Measurements from ENCODE around the gene FBXL19. TPM values are rescaled to one million over a fixed set of nuclear protein-coding genes. Genes with fewer than 3 reads are reported as not detected.

Gene FBXL19
- total RNA-seq, 1 experiment from 2014 or later, result 84.3 TPM

DNA sequence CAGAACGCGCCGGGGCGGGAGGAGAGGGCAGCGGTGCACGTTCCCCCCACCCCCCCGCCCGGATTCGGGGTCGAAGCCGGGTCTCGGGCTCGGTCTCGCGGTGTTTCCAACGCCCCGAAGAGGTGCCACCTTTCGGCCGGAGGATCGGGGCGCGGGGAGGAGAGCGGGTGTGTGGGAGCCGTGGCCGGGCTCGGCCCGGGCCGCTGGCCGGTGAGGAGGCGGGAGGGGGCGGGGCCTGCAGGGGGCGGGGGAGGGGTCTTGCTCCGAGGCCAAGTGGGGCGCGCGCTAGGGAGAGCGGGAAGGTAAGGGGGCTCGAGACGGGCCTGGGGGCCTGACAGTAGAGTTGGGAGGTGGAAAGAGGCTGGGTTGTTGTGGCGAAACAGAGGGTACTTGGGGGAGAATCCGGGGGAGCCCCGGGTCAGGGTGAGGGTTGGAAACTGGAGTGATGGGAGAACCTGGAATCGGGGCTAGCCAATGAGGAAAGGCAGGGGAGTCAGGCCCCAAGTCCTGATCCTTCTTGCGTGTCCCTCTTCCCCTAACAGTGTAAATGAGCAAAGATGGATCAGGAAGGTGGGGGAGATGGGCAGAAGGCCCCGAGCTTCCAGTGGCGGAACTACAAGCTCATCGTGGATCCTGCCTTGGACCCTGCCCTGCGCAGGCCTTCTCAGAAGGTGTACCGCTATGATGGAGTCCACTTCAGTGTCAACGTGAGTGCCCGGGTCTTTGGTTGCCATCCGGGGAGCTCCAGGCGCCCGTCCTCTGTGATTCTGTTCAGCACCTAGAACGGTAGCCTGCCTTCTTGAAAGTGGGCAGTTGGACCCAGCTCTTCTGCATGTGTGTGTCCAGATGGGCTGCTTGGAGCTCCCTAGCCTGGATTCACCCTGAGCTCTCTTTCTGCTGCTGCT is 35.1 kb downstream of the FBXL19 start:
- CTCF ChIA-PET, result interaction anchor here (3.0 kb wide), 1 partner anchor 27 kb away, joined by 12 read pairs; the partner anchor contains the start of gene HSD3B7
- peak; percentile 70 for DNase-seq (ENCODE audit: low spot score)
- H3K4me1 Mint-ChIP-seq, result peaks cover 12% of the 10 kb centered on the region
- POLR2A ChIA-PET, result interaction anchor here (1.1 kb wide), 1 partner anchor 39 kb away, joined by 3 read pairs; no protein-coding TSS in a partner anchor
- no peaks in the 10 kb centered on the region for H3K9me3 Mint-ChIP-seq
- TF ChIP-seq JAZF1 (CRISPR knock-in tag; IDR thresholded peaks at IDR 0.05), result no peak
- TF ChIP-seq, protein P1, sequence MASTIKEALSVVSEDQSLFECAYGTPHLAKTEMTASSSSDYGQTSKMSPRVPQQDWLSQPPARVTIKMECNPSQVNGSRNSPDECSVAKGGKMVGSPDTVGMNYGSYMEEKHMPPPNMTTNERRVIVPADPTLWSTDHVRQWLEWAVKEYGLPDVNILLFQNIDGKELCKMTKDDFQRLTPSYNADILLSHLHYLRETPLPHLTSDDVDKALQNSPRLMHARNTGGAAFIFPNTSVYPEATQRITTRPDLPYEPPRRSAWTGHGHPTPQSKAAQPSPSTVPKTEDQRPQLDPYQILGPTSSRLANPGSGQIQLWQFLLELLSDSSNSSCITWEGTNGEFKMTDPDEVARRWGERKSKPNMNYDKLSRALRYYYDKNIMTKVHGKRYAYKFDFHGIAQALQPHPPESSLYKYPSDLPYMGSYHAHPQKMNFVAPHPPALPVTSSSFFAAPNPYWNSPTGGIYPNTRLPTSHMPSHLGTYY (CRISPR knock-in tag; IDR thresholded peaks at IDR 0.05), result no peak
- TF ChIP-seq NFATC4 (CRISPR knock-in tag; IDR thresholded peaks at IDR 0.05), result no peak
- no peak for TF ChIP-seq GABPB1 (CRISPR knock-in tag; IDR thresholded peaks at IDR 0.05)
- no peak for TF ChIP-seq NFE2L1 (CRISPR knock-in tag; IDR thresholded peaks at IDR 0.05)
- TF ChIP-seq, protein P2, sequence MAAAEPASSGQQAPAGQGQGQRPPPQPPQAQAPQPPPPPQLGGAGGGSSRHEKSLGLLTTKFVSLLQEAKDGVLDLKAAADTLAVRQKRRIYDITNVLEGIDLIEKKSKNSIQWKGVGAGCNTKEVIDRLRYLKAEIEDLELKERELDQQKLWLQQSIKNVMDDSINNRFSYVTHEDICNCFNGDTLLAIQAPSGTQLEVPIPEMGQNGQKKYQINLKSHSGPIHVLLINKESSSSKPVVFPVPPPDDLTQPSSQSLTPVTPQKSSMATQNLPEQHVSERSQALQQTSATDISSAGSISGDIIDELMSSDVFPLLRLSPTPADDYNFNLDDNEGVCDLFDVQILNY (CRISPR knock-in tag; IDR thresholded peaks at IDR 0.05), result no peak
- TF ChIP-seq TCF7 (CRISPR knock-in tag; IDR thresholded peaks at IDR 0.05; ENCODE audit: low read depth), result no peak
- no peak for TF ChIP-seq PRRX2 (CRISPR knock-in tag; IDR thresholded peaks at IDR 0.05)
- TF ChIP-seq, protein P3, sequence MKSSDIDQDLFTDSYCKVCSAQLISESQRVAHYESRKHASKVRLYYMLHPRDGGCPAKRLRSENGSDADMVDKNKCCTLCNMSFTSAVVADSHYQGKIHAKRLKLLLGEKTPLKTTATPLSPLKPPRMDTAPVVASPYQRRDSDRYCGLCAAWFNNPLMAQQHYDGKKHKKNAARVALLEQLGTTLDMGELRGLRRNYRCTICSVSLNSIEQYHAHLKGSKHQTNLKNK (CRISPR knock-in tag; IDR thresholded peaks at IDR 0.05), result no peak
- TF ChIP-seq EMX1 (CRISPR knock-in tag; IDR thresholded peaks at IDR 0.05), result no peak
- TF ChIP-seq FOXK1 (CRISPR knock-in tag; IDR thresholded peaks at IDR 0.05), result no peak
- TF ChIP-seq, protein P4, sequence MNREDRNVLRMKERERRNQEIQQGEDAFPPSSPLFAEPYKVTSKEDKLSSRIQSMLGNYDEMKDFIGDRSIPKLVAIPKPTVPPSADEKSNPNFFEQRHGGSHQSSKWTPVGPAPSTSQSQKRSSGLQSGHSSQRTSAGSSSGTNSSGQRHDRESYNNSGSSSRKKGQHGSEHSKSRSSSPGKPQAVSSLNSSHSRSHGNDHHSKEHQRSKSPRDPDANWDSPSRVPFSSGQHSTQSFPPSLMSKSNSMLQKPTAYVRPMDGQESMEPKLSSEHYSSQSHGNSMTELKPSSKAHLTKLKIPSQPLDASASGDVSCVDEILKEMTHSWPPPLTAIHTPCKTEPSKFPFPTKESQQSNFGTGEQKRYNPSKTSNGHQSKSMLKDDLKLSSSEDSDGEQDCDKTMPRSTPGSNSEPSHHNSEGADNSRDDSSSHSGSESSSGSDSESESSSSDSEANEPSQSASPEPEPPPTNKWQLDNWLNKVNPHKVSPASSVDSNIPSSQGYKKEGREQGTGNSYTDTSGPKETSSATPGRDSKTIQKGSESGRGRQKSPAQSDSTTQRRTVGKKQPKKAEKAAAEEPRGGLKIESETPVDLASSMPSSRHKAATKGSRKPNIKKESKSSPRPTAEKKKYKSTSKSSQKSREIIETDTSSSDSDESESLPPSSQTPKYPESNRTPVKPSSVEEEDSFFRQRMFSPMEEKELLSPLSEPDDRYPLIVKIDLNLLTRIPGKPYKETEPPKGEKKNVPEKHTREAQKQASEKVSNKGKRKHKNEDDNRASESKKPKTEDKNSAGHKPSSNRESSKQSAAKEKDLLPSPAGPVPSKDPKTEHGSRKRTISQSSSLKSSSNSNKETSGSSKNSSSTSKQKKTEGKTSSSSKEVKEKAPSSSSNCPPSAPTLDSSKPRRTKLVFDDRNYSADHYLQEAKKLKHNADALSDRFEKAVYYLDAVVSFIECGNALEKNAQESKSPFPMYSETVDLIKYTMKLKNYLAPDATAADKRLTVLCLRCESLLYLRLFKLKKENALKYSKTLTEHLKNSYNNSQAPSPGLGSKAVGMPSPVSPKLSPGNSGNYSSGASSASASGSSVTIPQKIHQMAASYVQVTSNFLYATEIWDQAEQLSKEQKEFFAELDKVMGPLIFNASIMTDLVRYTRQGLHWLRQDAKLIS (CRISPR knock-in tag; IDR thresholded peaks at IDR 0.05; ENCODE audit: borderline replicate concordance), result no peak
- TF ChIP-seq, protein P5, sequence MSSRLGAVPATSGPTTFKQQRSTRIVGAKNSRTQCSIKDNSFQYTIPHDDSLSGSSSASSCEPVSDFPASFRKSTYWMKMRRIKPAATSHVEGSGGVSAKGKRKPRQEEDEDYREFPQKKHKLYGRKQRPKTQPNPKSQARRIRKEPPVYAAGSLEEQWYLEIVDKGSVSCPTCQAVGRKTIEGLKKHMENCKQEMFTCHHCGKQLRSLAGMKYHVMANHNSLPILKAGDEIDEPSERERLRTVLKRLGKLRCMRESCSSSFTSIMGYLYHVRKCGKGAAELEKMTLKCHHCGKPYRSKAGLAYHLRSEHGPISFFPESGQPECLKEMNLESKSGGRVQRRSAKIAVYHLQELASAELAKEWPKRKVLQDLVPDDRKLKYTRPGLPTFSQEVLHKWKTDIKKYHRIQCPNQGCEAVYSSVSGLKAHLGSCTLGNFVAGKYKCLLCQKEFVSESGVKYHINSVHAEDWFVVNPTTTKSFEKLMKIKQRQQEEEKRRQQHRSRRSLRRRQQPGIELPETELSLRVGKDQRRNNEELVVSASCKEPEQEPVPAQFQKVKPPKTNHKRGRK (CRISPR knock-in tag; IDR thresholded peaks at IDR 0.05; ENCODE audit: borderline replicate concordance), result no peak
- peak overlapping the region; percentile 78 for H3K27ac Mint-ChIP-seq
- ATAC-seq, result peak; percentile 33
- peak overlapping the region; percentile 90 for H3K4me3 Mint-ChIP-seq
- H3K36me3 Mint-ChIP-seq, result peaks cover 46% of the 10 kb centered on the region
- H3K27me3 Mint-ChIP-seq (ENCODE audit: low read depth), result peaks cover 3% of the 10 kb centered on the region; the same call in 1 of the 2 replicates

DNA sequence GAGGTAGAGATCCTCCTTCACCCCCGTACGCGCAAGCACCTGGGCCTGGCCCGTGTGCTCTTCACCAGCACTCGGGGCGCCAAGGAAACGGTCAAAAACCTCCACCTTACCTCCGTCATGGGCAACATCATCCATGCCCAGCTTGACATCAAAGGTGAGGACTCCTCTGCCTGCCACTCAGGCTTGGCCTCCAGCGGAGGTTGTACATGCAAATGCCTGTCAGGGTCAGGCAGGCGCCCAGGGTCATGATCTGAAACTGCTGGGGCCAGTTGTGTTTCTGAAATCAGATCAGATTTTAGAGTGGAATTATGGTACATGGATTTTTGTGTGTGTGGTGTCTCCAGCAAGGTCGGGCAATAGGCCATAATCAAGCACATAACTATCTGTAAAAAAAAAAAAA is 38.0 kb downstream of the FBXL19 start:
- no peak overlapping the region for H3K27ac Mint-ChIP-seq
- H3K4me3 Mint-ChIP-seq, result no peak overlapping the region
- ChIA-PET POLR2A (no interaction called here), CTCF (no interaction called here)
- H3K9me3 Mint-ChIP-seq, result no peaks in the 10 kb centered on the region
- H3K27me3 Mint-ChIP-seq (ENCODE audit: low read depth), result peaks cover under 1% of the 10 kb centered on the region; the same call in 1 of the 2 replicates
- H3K36me3 Mint-ChIP-seq, result peaks cover 62% of the 10 kb centered on the region
- ATAC-seq, result no peak
- peaks cover 8% of the 10 kb centered on the region for H3K4me1 Mint-ChIP-seq
- no peak for DNase-seq (ENCODE audit: low spot score)
- TF ChIP-seq ATF1 (CRISPR knock-in tag; IDR thresholded peaks at IDR 0.05) (no peak), HMGA2 (CRISPR knock-in tag; IDR thresholded peaks at IDR 0.05) (no peak), FOXK1 (CRISPR knock-in tag; IDR thresholded peaks at IDR 0.05) (no peak), JAZF1 (CRISPR knock-in tag; IDR thresholded peaks at IDR 0.05) (no peak), MYBL2 (CRISPR knock-in tag; IDR thresholded peaks at IDR 0.05) (no peak), ZNF121 (CRISPR knock-in tag; IDR thresholded peaks at IDR 0.05) (no peak), JUN (CRISPR knock-in tag; IDR thresholded peaks at IDR 0.05) (no peak), GABPB1 (CRISPR knock-in tag; IDR thresholded peaks at IDR 0.05) (no peak), NR1H2 (CRISPR knock-in tag; IDR thresholded peaks at IDR 0.05) (no peak), ZNF416 (CRISPR knock-in tag; IDR thresholded peaks at IDR 0.05) (no peak), NFYB (CRISPR knock-in tag; conservative IDR thresholded peaks at IDR 0.05; ENCODE audit: low read depth) (no peak)
- TF ChIP-seq, protein P6, sequence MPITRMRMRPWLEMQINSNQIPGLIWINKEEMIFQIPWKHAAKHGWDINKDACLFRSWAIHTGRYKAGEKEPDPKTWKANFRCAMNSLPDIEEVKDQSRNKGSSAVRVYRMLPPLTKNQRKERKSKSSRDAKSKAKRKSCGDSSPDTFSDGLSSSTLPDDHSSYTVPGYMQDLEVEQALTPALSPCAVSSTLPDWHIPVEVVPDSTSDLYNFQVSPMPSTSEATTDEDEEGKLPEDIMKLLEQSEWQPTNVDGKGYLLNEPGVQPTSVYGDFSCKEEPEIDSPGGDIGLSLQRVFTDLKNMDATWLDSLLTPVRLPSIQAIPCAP (CRISPR knock-in tag; IDR thresholded peaks at IDR 0.05), result no peak
- TF ChIP-seq, protein P7, sequence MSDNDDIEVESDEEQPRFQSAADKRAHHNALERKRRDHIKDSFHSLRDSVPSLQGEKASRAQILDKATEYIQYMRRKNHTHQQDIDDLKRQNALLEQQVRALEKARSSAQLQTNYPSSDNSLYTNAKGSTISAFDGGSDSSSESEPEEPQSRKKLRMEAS (CRISPR knock-in tag; IDR thresholded peaks at IDR 0.05), result no peak
- TF ChIP-seq, protein P3 (CRISPR knock-in tag; IDR thresholded peaks at IDR 0.05), result no peak
- TF ChIP-seq, protein P5 (CRISPR knock-in tag; IDR thresholded peaks at IDR 0.05; ENCODE audit: borderline replicate concordance), result no peak

Data from WTC11 (cell line).